Fibroblast of villous mesenchyme (primary cell): ENCODE data around the gene PAIP2B. TPM values are rescaled to one million over a fixed set of nuclear protein-coding genes. Genes with fewer than 3 reads are reported as not detected.

Source experiments
- DNase-seq: peaks from one replicate; pipeline ENCODE4 v3.0.0-alpha.2; 2010; ENCODE audit warnings: low read depth
- H3K4me3 ChIP-seq: 2 replicates; pipeline ENCODE4 v1.5.1; 2011; ENCODE audit warnings: low read depth, mild to moderate bottlenecking, low read length
- CTCF ChIP-seq: IDR thresholded peaks from 2 replicates; pipeline ENCODE4 v1.5.1; 2012; ENCODE audit warnings: low read depth, mild to moderate bottlenecking, low read length; ENCODE audit not compliant: insufficient read depth
- total RNA-seq: library from RNA; depleted of rRNA; stranded (reverse); fragments of >200 nt; gene quantifications from 2 replicates; pipeline ENCODE4 v1.2.3, GENCODE V29; 2012

The PAIP2B gene
- total RNA-seq, 1 donor, result 0.43 TPM

- no peak for DNase-seq
- TF ChIP-seq CTCF, result no peak
- no peak overlapping the region for H3K4me3 ChIP-seq
These were observed 71.1 kb downstream of the PAIP2B start for GRCh38 chr2:71155846-71156245.

GRCh38 chr2:71154798-71155197, 72.1 kb downstream of the PAIP2B start:
- no peak for DNase-seq
- no peak overlapping the region for H3K4me3 ChIP-seq
- peak; percentile 7 for TF ChIP-seq CTCF

GRCh38 chr2:71154279-71154678, 72.6 kb downstream of the PAIP2B start:
- H3K4me3 ChIP-seq, result no peak overlapping the region
- TF ChIP-seq CTCF, result no peak
- no peak for DNase-seq

GRCh38 chr2:71153585-71154224, 73.2 kb downstream of the PAIP2B start:
- H3K4me3 ChIP-seq, result no peak overlapping the region
- no peak for TF ChIP-seq CTCF
- DNase-seq, result no peak

GRCh38 chr2:71151620-71152019, 75.3 kb downstream of the PAIP2B start:
- DNase-seq, result no peak
- no peak for TF ChIP-seq CTCF
- no peak overlapping the region for H3K4me3 ChIP-seq

- no peak for TF ChIP-seq CTCF
- no peak for DNase-seq
- H3K4me3 ChIP-seq, result no peak overlapping the region
These were observed 76.7 kb downstream of the PAIP2B start for GRCh38 chr2:71150082-71150816.
